ENCODE measurements around the gene PPP4R4.
A peak's percentile ranks its signal among the peaks of the same experiment; 100 is the strongest.
"Not testable (repeated sequence)": the region's sequence is repeated elsewhere in the genome, so short reads cannot be mapped to it uniquely, and the experiment has no call there.

The PPP4R4 gene

GRCh38 chr14:94143711-94144110 is 30.4 kb upstream of the PPP4R4 start:
- DNase-seq (ENCODE audit: low read depth): no peak
- H3K4me3 ChIP-seq (ENCODE audit: low read depth, low read length): no peak overlapping the region

GRCh38 chr14:94144765-94145164 is 29.4 kb upstream of the PPP4R4 start:
- DNase-seq (ENCODE audit: low read depth): no peak
- no peak overlapping the region for H3K4me3 ChIP-seq (ENCODE audit: low read depth, low read length)

GRCh38 chr14:94145902-94146527 is 28.1 kb upstream of the PPP4R4 start:
- DNase-seq (ENCODE audit: low read depth): no peak
- H3K4me3 ChIP-seq (ENCODE audit: low read depth, low read length): no peak overlapping the region

GRCh38 chr14:94152676-94153075 is 21.4 kb upstream of the PPP4R4 start:
- H3K4me3 ChIP-seq (ENCODE audit: low read depth, low read length): no peak overlapping the region
- DNase-seq (ENCODE audit: low read depth): no peak

- H3K4me3 ChIP-seq (ENCODE audit: low read depth, low read length): no peak overlapping the region
- no peak for DNase-seq (ENCODE audit: low read depth)
Observed at GRCh38 chr14:94153750-94154342, 20.3 kb upstream of the PPP4R4 start.

GRCh38 chr14:94156143-94156542 is 18.0 kb upstream of the PPP4R4 start:
- not testable (repeated sequence) for H3K4me3 ChIP-seq (ENCODE audit: low read depth, low read length); DNase-seq (ENCODE audit: low read depth)

GRCh38 chr14:94157197-94157596 is 16.9 kb upstream of the PPP4R4 start:
- no peak overlapping the region for H3K4me3 ChIP-seq (ENCODE audit: low read depth, low read length)

GRCh38 chr14:94158239-94158883 is 15.8 kb upstream of the PPP4R4 start:
- DNase-seq (ENCODE audit: low read depth): no peak
- H3K4me3 ChIP-seq (ENCODE audit: low read depth, low read length): no peak overlapping the region

More at GRCh38 chr14:94157197-94157596, 16.9 kb upstream of the PPP4R4 start:
- DNase-seq (ENCODE audit: low read depth): no peak

GRCh38 chr14:94161058-94161457 is 13.1 kb upstream of the PPP4R4 start:
- DNase-seq (ENCODE audit: low read depth): no peak
- H3K4me3 ChIP-seq (ENCODE audit: low read depth, low read length): no peak overlapping the region

- H3K4me3 ChIP-seq (ENCODE audit: low read depth, low read length): no peak overlapping the region
- peak; percentile 9 for DNase-seq (ENCODE audit: low read depth)
Observed at GRCh38 chr14:94161981-94162380, 12.1 kb upstream of the PPP4R4 start.

- no peak for DNase-seq (ENCODE audit: low read depth)
- no peak overlapping the region for H3K4me3 ChIP-seq (ENCODE audit: low read depth, low read length)
Observed at GRCh38 chr14:94162466-94162865, 11.7 kb upstream of the PPP4R4 start.

GRCh38 chr14:94163796-94164195 is 10.3 kb upstream of the PPP4R4 start:
- DNase-seq (ENCODE audit: low read depth): no peak

GRCh38 chr14:94164685-94165431 is 9.3 kb upstream of the PPP4R4 start:
- peak; percentile 9 for DNase-seq (ENCODE audit: low read depth)
- H3K4me3 ChIP-seq (ENCODE audit: low read depth, low read length): peak overlapping the region; percentile 18

More at GRCh38 chr14:94163796-94164195, 10.3 kb upstream of the PPP4R4 start:
- no peak overlapping the region for H3K4me3 ChIP-seq (ENCODE audit: low read depth, low read length)

- no peak for DNase-seq (ENCODE audit: low read depth)
- no peak overlapping the region for H3K4me3 ChIP-seq (ENCODE audit: low read depth, low read length)
Observed at GRCh38 chr14:94165744-94166143, 8.4 kb upstream of the PPP4R4 start.

- DNase-seq (ENCODE audit: low read depth): no peak
- H3K4me3 ChIP-seq (ENCODE audit: low read depth, low read length): no peak overlapping the region
Observed at GRCh38 chr14:94170136-94170535, 4.0 kb upstream of the PPP4R4 start.

- H3K4me3 ChIP-seq (ENCODE audit: low read depth, low read length): no peak overlapping the region
- no peak for DNase-seq (ENCODE audit: low read depth)
Observed at GRCh38 chr14:94171208-94171607, 2.9 kb upstream of the PPP4R4 start.

GRCh38 chr14:94172545-94172944 is 1.6 kb upstream of the PPP4R4 start:
- DNase-seq (ENCODE audit: low read depth): no peak
- H3K4me3 ChIP-seq (ENCODE audit: low read depth, low read length): no peak overlapping the region

- DNase-seq (ENCODE audit: low read depth): no peak
- peak overlapping the region; percentile 44 for H3K4me3 ChIP-seq (ENCODE audit: low read depth, low read length)
Observed at GRCh38 chr14:94173471-94173884, 644 bp upstream of the PPP4R4 start.

GRCh38 chr14:94174604-94175010 is 485 bp downstream of the PPP4R4 start:
- peak overlapping the region; percentile 44 for H3K4me3 ChIP-seq (ENCODE audit: low read depth, low read length)
- DNase-seq (ENCODE audit: low read depth): no peak

Data from skeletal muscle cell (primary cell).